CD4-positive, alpha-beta T cell treated with Interleukin-1 beta for 1 hour (primary cell): ENCODE data around the gene CHCHD6.

ENCODE experiments used
- DNase-seq, 2 donors: peaks; one replicate each; pipeline ENCODE4 v3.0.0-alpha.2; 2020 to 2022

The CHCHD6 gene

GRCh38 chr3:126668450-126669401 lies 35.3 kb upstream of the CHCHD6 start:
- DNase-seq, result no peak

- no peak for DNase-seq
Measured at GRCh38 chr3:126671521-126671920, 32.5 kb upstream of the CHCHD6 start.

GRCh38 chr3:126672340-126672739 lies 31.7 kb upstream of the CHCHD6 start:
- DNase-seq, result no peak

- no peak for DNase-seq
Measured at GRCh38 chr3:126672741-126673140, 31.3 kb upstream of the CHCHD6 start.

GRCh38 chr3:126676919-126677705 lies 26.9 kb upstream of the CHCHD6 start:
- no peak for DNase-seq

GRCh38 chr3:126677862-126678503 lies 26.1 kb upstream of the CHCHD6 start:
- no peak for DNase-seq

- DNase-seq, result no peak
Measured at GRCh38 chr3:126678693-126679317, 25.2 kb upstream of the CHCHD6 start.

GRCh38 chr3:126679318-126679751 lies 24.7 kb upstream of the CHCHD6 start:
- DNase-seq, result peak; percentile 69 to 74

- no peak for DNase-seq
Measured at GRCh38 chr3:126679831-126680666, 24.0 kb upstream of the CHCHD6 start.

- DNase-seq, result no peak
Measured at GRCh38 chr3:126680667-126681055, 23.4 kb upstream of the CHCHD6 start.

GRCh38 chr3:126682009-126682408 lies 22.0 kb upstream of the CHCHD6 start:
- DNase-seq, result no peak

- DNase-seq, result no peak
Measured at GRCh38 chr3:126683069-126683468, 21.0 kb upstream of the CHCHD6 start.

GRCh38 chr3:126684218-126684751 lies 19.8 kb upstream of the CHCHD6 start:
- no peak for DNase-seq

- DNase-seq, result no peak
Measured at GRCh38 chr3:126685021-126685420, 19.0 kb upstream of the CHCHD6 start.

- no peak for DNase-seq
Measured at GRCh38 chr3:126685493-126685892, 18.5 kb upstream of the CHCHD6 start.

GRCh38 chr3:126691765-126692164 lies 12.3 kb upstream of the CHCHD6 start:
- no peak for DNase-seq

- no peak for DNase-seq
Measured at GRCh38 chr3:126692858-126693257, 11.2 kb upstream of the CHCHD6 start.

GRCh38 chr3:126693921-126694320 lies 10.1 kb upstream of the CHCHD6 start:
- no peak for DNase-seq

- no peak for DNase-seq
Measured at GRCh38 chr3:126696701-126697267, 7.3 kb upstream of the CHCHD6 start.

- DNase-seq, result no peak
Measured at GRCh38 chr3:126699011-126699410, 5.0 kb upstream of the CHCHD6 start.
